GM12872 (cell line): ENCODE data around the gene CDK14.

Experiments
- CTCF ChIP-seq: IDR thresholded peaks from 3 replicates; pipeline ENCODE4 v1.5.1; 2011; ENCODE audit warnings: low read depth, mild to moderate bottlenecking, low read length, moderate library complexity; ENCODE audit not compliant: insufficient read depth

The CDK14 gene

GRCh38 chr7:91126762-91127161 lies 530.6 kb downstream of the CDK14 start:
- TF ChIP-seq CTCF: no peak

- no peak for TF ChIP-seq CTCF
Measured at GRCh38 chr7:91127325-91127724, 531.2 kb downstream of the CDK14 start.

GRCh38 chr7:91127959-91128358 lies 531.8 kb downstream of the CDK14 start:
- TF ChIP-seq CTCF: no peak

GRCh38 chr7:91128683-91129348 lies 532.7 kb downstream of the CDK14 start:
- no peak for TF ChIP-seq CTCF

- TF ChIP-seq CTCF: no peak
Measured at GRCh38 chr7:91135300-91135699, 539.2 kb downstream of the CDK14 start.

GRCh38 chr7:91135703-91136430 lies 539.7 kb downstream of the CDK14 start:
- TF ChIP-seq CTCF: no peak

GRCh38 chr7:91137153-91137787 lies 541.1 kb downstream of the CDK14 start:
- TF ChIP-seq CTCF: no peak
